ENCODE results near the gene GABRD.
A peak's percentile ranks its signal among the peaks of the same experiment; 100 is the strongest.

GABRD gene

GRCh38 chr1:2032737-2033136 is 13.6 kb downstream of the GABRD start:
- H3K27ac ChIP-seq, result no peak overlapping the region
- no peak overlapping the region for H3K4me3 ChIP-seq

- Histone ChIP-seq H3K4me3 (no peak overlapping the region), H3K27ac (no peak overlapping the region)
Observed at GRCh38 chr1:2033165-2033564, 14.0 kb downstream of the GABRD start.

- Histone ChIP-seq H3K27ac (no peak overlapping the region), H3K4me3 (no peak overlapping the region)
Observed at GRCh38 chr1:2036287-2036686, 17.1 kb downstream of the GABRD start.

GRCh38 chr1:2037314-2037979 is 18.3 kb downstream of the GABRD start:
- Histone ChIP-seq H3K27ac (no peak overlapping the region), H3K4me3 (no peak overlapping the region)

- no peak overlapping the region for H3K4me3 ChIP-seq
- no peak overlapping the region for H3K27ac ChIP-seq
Observed at GRCh38 chr1:2038229-2038628, 19.1 kb downstream of the GABRD start.

GRCh38 chr1:2039251-2039650 is 20.1 kb downstream of the GABRD start:
- no peak overlapping the region for H3K27ac ChIP-seq

GRCh38 chr1:2041305-2041704 is 22.2 kb downstream of the GABRD start:
- H3K4me3 ChIP-seq, result no peak overlapping the region
- H3K27ac ChIP-seq, result no peak overlapping the region

More at GRCh38 chr1:2039251-2039650, 20.1 kb downstream of the GABRD start:
- H3K4me3 ChIP-seq, result no peak overlapping the region

- Histone ChIP-seq H3K4me3 (no peak overlapping the region), H3K27ac (no peak overlapping the region)
Observed at GRCh38 chr1:2041887-2042286, 22.7 kb downstream of the GABRD start.

- H3K4me3 ChIP-seq, result no peak overlapping the region
- no peak overlapping the region for H3K27ac ChIP-seq
Observed at GRCh38 chr1:2042830-2043773, 24.0 kb downstream of the GABRD start.

- Histone ChIP-seq H3K4me3 (no peak overlapping the region), H3K27ac (peak overlapping the region in 1 of 21 experiments; percentile 26)
Observed at GRCh38 chr1:2043886-2044285, 24.7 kb downstream of the GABRD start.

GRCh38 chr1:2044510-2045319 is 25.6 kb downstream of the GABRD start:
- peak overlapping the region in 6 of 7 experiments; percentile 8 to 27 (median 18) for H3K4me3 ChIP-seq

GRCh38 chr1:2045468-2046173 is 26.5 kb downstream of the GABRD start:
- Histone ChIP-seq H3K4me3 (no peak overlapping the region), H3K27ac (peak overlapping the region in 1 of 21 experiments; percentile 24)

More at GRCh38 chr1:2044510-2045319, 25.6 kb downstream of the GABRD start:
- peak overlapping the region in 5 of 21 experiments; percentile 14 to 49 (median 41) for H3K27ac ChIP-seq

GRCh38 chr1:2046174-2046917 is 27.2 kb downstream of the GABRD start:
- Histone ChIP-seq H3K27ac (peak overlapping the region in 2 of 21 experiments; percentile 10 to 24), H3K4me3 (no peak overlapping the region)

GRCh38 chr1:2046953-2047748 is 28.0 kb downstream of the GABRD start:
- Histone ChIP-seq H3K4me3 (no peak overlapping the region), H3K27ac (peak overlapping the region in 1 of 21 experiments; percentile 10)

GRCh38 chr1:2047749-2048729 is 28.9 kb downstream of the GABRD start:
- Histone ChIP-seq H3K4me3 (no peak overlapping the region), H3K27ac (no peak overlapping the region)

- peak overlapping the region; percentile 44 to 85 (median 68) for H3K4me3 ChIP-seq
Observed at GRCh38 chr1:2049225-2049717, 30.1 kb downstream of the GABRD start.

More at GRCh38 chr1:2049225-2049717, 30.1 kb downstream of the GABRD start:
- peak overlapping the region in 10 of 21 experiments; percentile 58 to 85 (median 72) for H3K27ac ChIP-seq

All from skin epidermis (tissue), 12 donors.